ENCODE measurements around the gene CARD19. TPM values are rescaled to one million over a fixed set of nuclear protein-coding genes. Genes with fewer than 3 reads are reported as not detected.

The CARD19 gene
- polyA plus RNA-seq, 4 donors, result 15.7 to 24.2 (median 18.5) TPM

GRCh38 chr9:93086447-93087224, 9.4 kb upstream of the CARD19 start:
- no peak for DNase-seq (ENCODE audit: low read depth in 4 of 4, low spot score in 3 of 4)

- no peak for DNase-seq (ENCODE audit: low read depth in 4 of 4, low spot score in 3 of 4)
These were observed 7.9 kb upstream of the CARD19 start for GRCh38 chr9:93087971-93088655.

- no peak for DNase-seq (ENCODE audit: low read depth in 4 of 4, low spot score in 3 of 4)
These were observed 7.4 kb upstream of the CARD19 start for GRCh38 chr9:93088656-93089015.

- DNase-seq (ENCODE audit: low read depth in 4 of 4, low spot score in 3 of 4), result no peak
These were observed 7.0 kb upstream of the CARD19 start for GRCh38 chr9:93089024-93089423.

DNA sequence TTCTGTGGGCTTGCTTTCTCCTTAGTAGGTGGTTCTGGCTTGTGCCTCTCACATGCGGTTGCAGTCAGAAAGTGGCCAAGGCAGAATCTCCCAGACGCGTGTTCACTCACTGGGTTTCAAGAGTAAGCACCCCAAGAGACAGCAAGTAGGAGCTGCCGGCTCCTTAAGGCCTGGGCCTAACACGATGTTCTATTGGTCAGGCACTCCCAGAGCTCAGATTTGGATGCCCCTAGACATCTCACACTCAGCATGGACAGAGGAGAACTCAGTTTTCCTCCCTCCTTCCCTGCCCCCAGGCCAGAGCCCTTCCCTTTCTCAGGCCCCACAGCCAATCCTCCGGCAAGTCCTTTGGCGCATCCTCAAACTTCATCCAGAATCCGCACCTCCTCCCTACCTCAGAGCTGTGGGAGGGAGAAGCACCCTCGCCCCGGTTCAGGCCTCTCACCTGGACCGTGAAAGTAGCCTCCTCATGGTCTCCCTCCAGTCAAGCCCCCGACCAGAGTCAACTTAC, 6.5 kb upstream of the CARD19 start:
- DNase-seq (ENCODE audit: low read depth in 4 of 4, low spot score in 3 of 4), result no peak

DNA sequence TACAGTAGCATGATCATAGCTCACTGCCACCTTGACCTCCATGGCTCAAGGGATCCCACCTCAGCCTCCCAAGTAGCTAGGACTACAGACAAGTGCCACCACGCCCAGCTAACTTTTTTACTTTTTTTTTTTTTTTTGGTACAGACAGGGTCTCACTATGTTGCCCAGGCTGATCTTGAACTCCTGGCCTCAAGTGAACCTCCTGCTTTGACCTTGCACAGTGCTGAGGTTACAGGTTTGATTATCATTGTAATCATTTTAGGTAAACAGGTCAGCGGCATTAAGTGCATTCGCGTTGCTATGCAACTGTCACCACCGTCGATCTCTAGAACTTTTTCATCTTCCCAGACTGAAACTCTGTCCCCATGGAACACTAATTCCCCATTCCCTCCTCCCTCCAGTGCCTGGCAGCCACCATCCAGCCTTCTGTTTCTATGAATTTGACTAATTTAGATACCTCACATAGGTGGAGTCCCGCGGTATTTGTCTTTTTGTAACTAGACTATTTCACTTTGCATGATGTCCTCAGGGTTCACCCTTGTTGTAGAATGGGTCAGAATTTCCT, 5.8 kb upstream of the CARD19 start:
- DNase-seq (ENCODE audit: low read depth in 4 of 4, low spot score in 3 of 4), result no peak

GRCh38 chr9:93091056-93091452, 5.0 kb upstream of the CARD19 start:
- no peak for DNase-seq (ENCODE audit: low read depth in 4 of 4, low spot score in 3 of 4)

- DNase-seq (ENCODE audit: low read depth in 4 of 4, low spot score in 3 of 4), result no peak
These were observed 4.5 kb upstream of the CARD19 start for GRCh38 chr9:93091453-93092081.

DNA sequence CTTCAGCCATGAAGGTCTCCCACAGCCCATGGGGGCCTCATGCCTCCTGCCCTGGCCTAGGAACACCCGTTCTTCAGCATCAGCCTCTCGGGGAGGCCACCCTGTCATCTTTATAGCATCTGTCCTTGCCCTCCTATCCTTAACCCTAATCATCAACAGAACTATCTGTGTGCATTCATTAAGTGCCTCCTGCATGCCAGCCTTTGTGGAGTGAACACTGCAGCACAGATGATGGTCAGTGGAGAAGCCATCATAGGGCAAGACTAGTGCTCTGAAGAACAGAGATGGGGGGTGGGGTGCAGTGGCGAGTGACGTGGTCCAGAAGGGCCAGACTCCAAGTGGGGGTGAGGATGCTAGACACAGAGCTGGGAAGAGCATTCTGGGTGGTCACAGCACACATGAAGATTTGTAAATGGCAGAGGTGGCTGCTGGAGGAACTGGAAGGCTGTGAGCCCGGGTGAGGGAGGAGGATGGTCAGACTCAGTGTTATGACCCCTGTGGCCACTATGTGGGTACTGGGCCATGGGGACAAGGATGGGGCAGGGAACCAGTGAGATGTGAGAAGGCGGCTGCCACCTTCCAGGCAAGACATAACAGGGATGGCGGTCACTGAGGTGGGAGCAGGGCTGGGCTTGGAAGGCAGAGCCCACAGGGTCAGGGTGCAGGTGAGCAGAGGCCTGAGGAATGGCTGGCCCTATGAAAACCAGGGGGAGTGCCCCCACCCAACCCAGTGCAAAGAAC, 3.6 kb upstream of the CARD19 start:
- no peak for DNase-seq (ENCODE audit: low read depth in 4 of 4, low spot score in 3 of 4)

DNA sequence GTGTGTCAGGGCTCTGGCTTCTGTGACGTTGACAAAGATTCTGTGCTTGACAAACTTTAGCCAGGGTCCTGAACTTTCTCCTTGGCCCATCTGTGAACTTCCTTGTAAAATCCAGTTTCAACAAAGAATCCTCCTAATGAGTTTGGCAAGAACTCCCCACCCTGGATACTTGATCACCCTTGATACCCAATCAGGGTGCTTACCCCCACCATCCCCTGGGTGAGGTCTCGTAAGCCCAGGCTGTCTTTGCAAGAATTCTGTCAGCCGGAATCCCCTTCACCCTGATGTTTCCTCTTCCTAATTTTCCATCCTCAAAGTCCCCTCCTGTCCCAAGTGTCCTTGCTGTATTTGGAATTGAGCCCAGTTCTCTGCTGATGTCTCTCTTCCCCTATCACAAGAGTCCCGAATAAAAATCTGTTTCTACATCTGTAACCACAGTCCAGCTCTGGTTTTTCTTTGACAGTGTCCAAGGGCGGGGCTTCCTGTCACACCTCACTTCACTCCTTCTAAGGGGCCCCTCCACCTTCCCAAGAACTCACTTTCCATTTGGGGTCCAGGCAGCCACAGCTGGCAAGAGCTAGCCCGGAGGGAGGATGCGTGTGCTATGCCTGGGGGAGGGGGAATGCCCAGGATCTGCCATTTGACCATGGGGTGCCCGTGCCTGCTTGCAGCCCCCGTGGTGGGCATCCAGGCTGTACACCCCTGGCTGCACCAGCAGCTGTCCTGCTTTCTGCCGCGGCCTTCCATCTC, 2.7 kb upstream of the CARD19 start:
- no peak for DNase-seq (ENCODE audit: low read depth in 4 of 4, low spot score in 3 of 4)

- DNase-seq (ENCODE audit: low read depth in 4 of 4, low spot score in 3 of 4), result no peak
These were observed 1.9 kb upstream of the CARD19 start for GRCh38 chr9:93093877-93094657.

- DNase-seq (ENCODE audit: low read depth in 4 of 4, low spot score in 3 of 4), result no peak
These were observed 1.3 kb upstream of the CARD19 start for GRCh38 chr9:93094658-93095204.

DNA sequence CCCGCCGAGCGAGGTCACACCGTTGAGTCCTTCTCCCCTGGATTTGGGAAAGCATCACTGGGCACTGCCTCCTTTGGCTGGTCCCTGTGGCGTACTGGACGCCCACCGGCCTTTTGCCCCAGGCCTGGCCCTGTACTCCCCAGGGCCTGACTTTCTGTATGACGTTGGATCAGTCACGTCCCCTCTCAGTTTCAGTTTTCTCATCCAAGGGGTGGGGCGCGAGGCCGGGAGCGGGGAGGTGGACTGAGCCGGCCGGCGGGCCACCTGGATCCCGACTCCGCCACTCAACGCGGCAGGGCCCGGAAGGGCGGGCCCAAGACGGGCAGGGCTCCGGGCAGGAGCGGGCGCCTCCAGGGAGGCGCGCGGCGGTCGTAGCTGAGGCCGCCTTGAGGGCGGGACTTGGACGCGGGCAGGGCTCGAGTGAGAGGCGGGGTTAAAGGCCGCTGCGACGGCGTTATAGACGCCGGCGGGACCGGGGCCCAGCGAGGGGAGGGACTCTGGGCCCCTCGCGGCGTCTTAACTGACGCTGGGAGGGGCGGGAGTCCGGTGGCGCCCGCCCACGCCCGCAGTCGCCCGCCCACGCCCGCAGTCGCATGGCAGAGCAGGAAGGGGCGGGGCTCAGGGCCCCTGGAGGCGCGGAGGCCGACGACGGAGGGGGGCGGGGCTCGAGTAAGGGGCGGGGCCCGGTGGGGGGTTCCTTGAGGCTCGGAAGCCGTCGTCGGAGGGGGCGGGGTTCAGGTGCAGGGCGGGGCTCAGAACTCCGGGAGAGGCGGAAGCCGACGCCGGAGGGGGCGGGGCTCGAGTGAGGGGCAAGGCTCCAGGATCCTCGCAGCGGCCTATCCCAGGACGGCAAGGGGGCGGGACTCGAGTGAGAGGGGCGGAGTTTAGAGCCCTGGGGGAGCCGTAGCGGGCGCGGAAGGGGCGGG, 549 bp upstream of the CARD19 start:
- DNase-seq (ENCODE audit: low read depth in 4 of 4, low spot score in 3 of 4), result peak; percentile 95 to 99 (median 98)

GRCh38 chr9:93096811-93097382, 880 bp downstream of the CARD19 start:
- no peak for DNase-seq (ENCODE audit: low read depth in 4 of 4, low spot score in 3 of 4)

DNA sequence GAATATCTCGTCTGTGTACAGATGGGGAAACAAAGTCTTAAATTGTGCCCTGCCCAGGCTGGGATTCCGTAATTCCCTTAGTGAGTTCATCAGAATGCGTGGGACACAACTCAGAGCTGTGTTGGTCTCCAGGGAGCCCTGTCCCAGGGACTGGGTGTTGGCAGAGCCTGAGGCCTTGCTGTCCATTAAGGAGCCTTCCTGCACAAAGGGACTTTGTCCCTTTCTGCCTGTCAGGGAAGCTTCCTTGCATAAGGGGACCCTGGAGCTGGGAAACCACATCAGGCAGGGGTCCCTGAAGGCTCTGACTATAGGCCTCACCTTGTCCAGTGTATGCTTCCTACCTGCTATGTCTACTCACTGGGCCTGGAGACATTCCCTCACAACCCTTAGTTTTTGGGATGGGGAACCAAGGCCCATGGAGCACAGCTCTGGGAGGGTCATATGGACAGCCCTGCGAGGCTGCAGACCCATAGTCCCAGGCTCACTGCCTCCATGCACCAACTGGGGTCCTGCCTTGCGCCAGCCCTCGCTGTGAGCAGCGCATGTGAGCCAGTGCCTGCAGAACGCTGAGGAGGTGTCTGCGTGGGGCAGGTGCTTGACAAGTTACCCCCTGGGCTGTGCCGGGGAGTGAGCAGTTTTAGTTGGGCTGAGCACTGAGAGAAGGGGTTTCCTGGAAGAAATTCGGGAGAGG, 1.6 kb downstream of the CARD19 start:
- DNase-seq (ENCODE audit: low read depth in 4 of 4, low spot score in 3 of 4), result no peak

GRCh38 chr9:93098236-93098946, 2.4 kb downstream of the CARD19 start:
- DNase-seq (ENCODE audit: low read depth in 4 of 4, low spot score in 3 of 4), result no peak
